ENCODE data around the gene CHAF1A.

Gene CHAF1A

DNA sequence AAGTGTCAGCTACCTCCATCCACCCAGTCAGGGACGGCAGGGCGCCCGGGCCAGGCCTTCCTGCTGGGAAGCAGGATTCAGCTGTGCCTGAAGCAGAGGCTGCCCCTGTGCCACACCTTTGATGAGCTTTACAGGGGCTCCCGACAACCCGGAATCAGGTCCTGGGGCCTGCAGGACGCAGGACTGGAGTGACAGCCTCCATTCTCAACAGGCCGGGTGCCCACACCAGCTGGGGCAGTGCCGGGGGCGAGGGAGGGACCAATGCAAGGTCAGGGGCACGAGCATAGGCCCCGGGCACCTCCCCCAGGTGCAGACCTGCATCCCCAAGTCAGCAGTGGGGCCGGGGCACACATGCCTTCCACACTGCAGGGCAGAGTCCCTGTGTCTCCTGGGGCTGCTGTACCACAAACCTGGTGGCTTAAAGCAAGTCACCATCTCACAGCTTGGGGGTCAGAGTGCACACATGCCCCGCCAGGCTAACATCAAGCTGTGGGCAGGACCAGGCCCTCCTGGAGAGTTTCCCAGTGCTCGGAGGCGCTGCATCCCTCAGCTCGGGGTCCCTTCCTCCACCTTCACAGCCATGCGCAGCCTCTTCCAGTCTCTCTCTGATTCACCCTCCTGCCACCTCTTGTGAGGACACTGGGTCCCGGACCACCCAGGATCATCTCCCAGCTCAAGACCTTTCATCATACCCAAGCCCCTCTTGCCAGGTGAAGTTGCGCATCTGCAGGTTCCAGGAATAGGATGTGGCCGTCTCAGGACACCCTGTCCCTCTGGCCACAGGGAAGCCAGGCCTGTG lies 41.7 kb downstream of the CHAF1A start:
- TF ChIP-seq, protein P1, sequence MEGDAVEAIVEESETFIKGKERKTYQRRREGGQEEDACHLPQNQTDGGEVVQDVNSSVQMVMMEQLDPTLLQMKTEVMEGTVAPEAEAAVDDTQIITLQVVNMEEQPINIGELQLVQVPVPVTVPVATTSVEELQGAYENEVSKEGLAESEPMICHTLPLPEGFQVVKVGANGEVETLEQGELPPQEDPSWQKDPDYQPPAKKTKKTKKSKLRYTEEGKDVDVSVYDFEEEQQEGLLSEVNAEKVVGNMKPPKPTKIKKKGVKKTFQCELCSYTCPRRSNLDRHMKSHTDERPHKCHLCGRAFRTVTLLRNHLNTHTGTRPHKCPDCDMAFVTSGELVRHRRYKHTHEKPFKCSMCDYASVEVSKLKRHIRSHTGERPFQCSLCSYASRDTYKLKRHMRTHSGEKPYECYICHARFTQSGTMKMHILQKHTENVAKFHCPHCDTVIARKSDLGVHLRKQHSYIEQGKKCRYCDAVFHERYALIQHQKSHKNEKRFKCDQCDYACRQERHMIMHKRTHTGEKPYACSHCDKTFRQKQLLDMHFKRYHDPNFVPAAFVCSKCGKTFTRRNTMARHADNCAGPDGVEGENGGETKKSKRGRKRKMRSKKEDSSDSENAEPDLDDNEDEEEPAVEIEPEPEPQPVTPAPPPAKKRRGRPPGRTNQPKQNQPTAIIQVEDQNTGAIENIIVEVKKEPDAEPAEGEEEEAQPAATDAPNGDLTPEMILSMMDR (IDR thresholded peaks at IDR 0.05; ENCODE audit: borderline replicate concordance, extremely low read depth, low read length, poor library complexity, severe bottlenecking), result no peak
- TF ChIP-seq EZH2 (IDR thresholded peaks at IDR 0.05; ENCODE audit: borderline replicate concordance, low read depth, low read length, severe bottlenecking), result no peak
- Histone ChIP-seq H3K4me3 (ENCODE audit: low read depth in 1 of 2, low read length in 2 of 2) (no peak overlapping the region), H3K4me1 (ENCODE audit: insufficient read depth, low read length) (no peaks in the 10 kb centered on the region), H3K4me2 (ENCODE audit: insufficient read depth, low read length) (no peak overlapping the region), H3K36me3 (ENCODE audit: insufficient read depth, low read length) (peaks cover 95% of the 10 kb centered on the region), H2AFZ (ENCODE audit: low read depth, low read length) (no peak overlapping the region), H3K9me3 (ENCODE audit: insufficient read depth, low read length, severe bottlenecking) (no peaks in the 10 kb centered on the region), H3K27ac (ENCODE audit: low read length) (no peak overlapping the region), H3K79me2 (ENCODE audit: insufficient read depth, low read length) (peaks cover 14% of the 10 kb centered on the region), H3K27me3 (ENCODE audit: insufficient read depth, low read length, poor library complexity) (no peaks in the 10 kb centered on the region), H3K9ac (ENCODE audit: low read depth, low read length) (no peak overlapping the region), H4K20me1 (ENCODE audit: insufficient read depth, low read length) (peaks cover 84% of the 10 kb centered on the region)
- no peak for DNase-seq
- peak; percentile 12; the same call in 1 of the 3 replicates for ATAC-seq (ENCODE audit: insufficient read depth, low read depth)

DNA sequence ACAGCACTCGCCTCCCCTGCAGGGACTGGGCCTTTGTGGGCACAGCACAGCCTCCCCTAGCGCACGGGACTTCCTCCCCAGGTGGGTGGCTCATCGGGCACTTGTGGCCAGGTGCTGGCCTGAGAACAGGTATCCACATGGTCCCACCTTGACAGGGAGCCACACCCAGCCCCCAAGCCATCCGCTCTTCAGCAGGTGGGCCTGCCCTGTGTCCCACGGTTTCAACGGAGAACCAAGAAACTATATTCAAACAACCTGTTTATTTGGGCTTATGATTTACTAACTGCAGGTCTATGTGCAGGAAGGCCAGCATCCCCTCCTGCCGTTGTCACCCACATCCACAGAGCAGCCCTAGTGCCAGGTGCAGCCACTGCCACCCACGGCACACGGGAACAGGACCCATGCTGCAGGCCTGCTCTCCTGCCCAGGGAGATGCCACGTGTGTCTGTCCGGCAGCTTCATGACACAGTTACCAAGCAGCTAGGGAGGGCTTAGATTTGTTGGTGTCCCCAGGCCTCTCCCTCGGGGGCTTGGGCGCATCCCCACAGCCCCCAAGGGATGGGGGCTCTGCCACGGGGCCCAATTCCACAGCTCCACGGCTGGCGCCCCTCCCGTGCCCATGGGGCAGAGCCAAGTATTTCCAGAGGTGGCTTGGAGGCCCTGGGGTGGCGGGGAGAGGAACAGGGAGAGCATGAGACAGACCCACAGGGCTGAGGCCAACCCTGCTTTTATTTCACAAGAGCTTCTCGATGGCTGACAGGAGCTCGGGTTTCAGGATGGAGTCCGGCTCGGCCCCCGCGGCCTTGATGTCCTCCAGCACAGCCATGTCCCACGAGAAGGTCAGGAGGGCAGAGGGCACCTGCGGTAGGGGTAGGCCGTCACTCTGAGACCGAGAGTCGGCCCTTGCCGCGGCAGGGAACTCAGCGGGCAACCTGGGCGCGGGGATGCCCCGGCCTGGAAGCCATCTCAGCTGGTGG lies 42.6 kb downstream of the CHAF1A start:
- Histone ChIP-seq H3K27ac (ENCODE audit: low read length) (no peak overlapping the region), H3K4me2 (ENCODE audit: insufficient read depth, low read length) (no peak overlapping the region), H3K4me1 (ENCODE audit: insufficient read depth, low read length) (no peaks in the 10 kb centered on the region), H3K9me3 (ENCODE audit: insufficient read depth, low read length, severe bottlenecking) (no peaks in the 10 kb centered on the region), H3K79me2 (ENCODE audit: insufficient read depth, low read length) (peaks cover 5% of the 10 kb centered on the region; the same call in 1 of the 2 replicates), H4K20me1 (ENCODE audit: insufficient read depth, low read length) (peaks cover 79% of the 10 kb centered on the region), H3K36me3 (ENCODE audit: insufficient read depth, low read length) (peaks cover 93% of the 10 kb centered on the region), H3K27me3 (ENCODE audit: insufficient read depth, low read length, poor library complexity) (no peaks in the 10 kb centered on the region), H2AFZ (ENCODE audit: low read depth, low read length) (no peak overlapping the region), H3K4me3 (ENCODE audit: low read depth in 1 of 2, low read length in 2 of 2) (no peak overlapping the region), H3K9ac (ENCODE audit: low read depth, low read length) (no peak overlapping the region)
- TF ChIP-seq, protein P1 (IDR thresholded peaks at IDR 0.05; ENCODE audit: borderline replicate concordance, extremely low read depth, low read length, poor library complexity, severe bottlenecking), result no peak
- no peak for TF ChIP-seq EZH2 (IDR thresholded peaks at IDR 0.05; ENCODE audit: borderline replicate concordance, low read depth, low read length, severe bottlenecking)
- no peak for DNase-seq
- ATAC-seq (ENCODE audit: insufficient read depth, low read depth), result peak; percentile 4; the same call in 1 of the 3 replicates

DNA sequence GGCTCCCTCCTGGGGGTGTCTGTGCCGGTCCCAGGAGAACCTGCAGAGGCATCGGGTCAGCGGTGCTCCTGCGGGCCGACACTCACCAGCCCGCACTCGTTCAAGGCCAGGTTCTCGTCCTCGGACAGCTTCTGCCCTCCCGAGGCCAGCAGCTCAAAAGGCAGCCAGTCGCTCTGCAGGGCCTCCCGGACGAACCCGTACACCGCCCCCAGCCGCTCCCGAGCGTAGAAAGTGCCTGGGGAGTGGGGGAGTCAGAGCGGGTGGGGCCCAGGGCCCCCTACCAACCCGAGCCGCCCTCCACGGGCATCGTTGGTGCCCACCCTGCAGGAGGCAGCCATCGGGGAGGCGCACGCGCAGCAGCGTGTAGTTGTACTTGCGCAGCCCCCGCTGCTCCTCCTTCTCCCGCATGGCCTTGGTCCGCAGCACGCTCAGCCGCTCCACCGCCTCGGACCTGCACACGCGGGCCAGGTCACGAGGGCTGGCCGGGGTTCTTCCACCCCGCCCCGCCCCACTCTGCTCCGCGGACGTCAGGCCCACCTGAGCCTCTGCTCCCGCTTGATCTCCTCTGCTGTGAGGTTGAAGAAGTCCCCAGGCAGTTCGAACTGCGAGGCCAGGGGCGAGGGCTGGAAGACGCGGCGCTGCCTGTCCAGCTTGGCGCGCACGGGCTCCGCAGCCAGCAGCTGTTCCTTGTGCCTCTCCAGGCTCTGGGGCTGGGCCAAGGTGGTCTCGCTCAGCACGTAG lies 43.7 kb downstream of the CHAF1A start:
- DNase-seq, result no peak
- no peaks in the 10 kb centered on the region; the same call in 1 of the 2 replicates for H3K79me2 ChIP-seq (ENCODE audit: insufficient read depth, low read length)
- H3K4me1 ChIP-seq (ENCODE audit: insufficient read depth, low read length), result no peaks in the 10 kb centered on the region
- no peak overlapping the region for H3K4me3 ChIP-seq (ENCODE audit: low read depth in 1 of 2, low read length in 2 of 2)
- no peaks in the 10 kb centered on the region for H3K27me3 ChIP-seq (ENCODE audit: insufficient read depth, low read length, poor library complexity)
- H3K36me3 ChIP-seq (ENCODE audit: insufficient read depth, low read length), result peaks cover 94% of the 10 kb centered on the region
- H2AFZ ChIP-seq (ENCODE audit: low read depth, low read length), result no peak overlapping the region
- TF ChIP-seq EZH2 (IDR thresholded peaks at IDR 0.05; ENCODE audit: borderline replicate concordance, low read depth, low read length, severe bottlenecking), result no peak
- TF ChIP-seq, protein P1 (IDR thresholded peaks at IDR 0.05; ENCODE audit: borderline replicate concordance, extremely low read depth, low read length, poor library complexity, severe bottlenecking), result no peak
- H3K27ac ChIP-seq (ENCODE audit: low read length), result no peak overlapping the region
- no peak overlapping the region for H3K4me2 ChIP-seq (ENCODE audit: insufficient read depth, low read length)
- H4K20me1 ChIP-seq (ENCODE audit: insufficient read depth, low read length), result peaks cover 72% of the 10 kb centered on the region
- H3K9ac ChIP-seq (ENCODE audit: low read depth, low read length), result no peak overlapping the region
- ATAC-seq (ENCODE audit: insufficient read depth, low read depth), result no peak; the same call in 2 of the 3 replicates
- no peaks in the 10 kb centered on the region for H3K9me3 ChIP-seq (ENCODE audit: insufficient read depth, low read length, severe bottlenecking)
